ENCODE measurements around the gene TMX1.
"Not testable (repeated sequence)": the region's sequence is repeated elsewhere in the genome, so short reads cannot be mapped to it uniquely, and the experiment has no call there.

The TMX1 gene

DNA sequence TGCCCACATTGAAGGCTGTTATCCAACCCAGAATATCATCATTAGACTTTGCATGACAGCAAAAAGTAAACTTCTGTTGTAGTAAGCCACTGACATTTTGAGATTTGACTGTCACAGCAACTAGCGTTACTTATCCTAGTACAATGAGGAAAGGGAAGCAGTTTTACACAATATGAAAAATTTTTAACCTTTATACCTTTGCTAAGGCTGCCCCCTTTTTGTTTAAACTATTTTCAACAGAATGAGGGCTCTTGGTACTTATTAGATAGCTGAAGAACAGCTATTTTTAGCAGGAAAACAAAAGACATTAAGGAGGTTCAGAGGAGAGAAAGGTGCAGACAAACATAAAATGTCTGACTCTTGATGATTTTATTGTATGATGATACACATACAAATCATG lies 23.4 kb upstream of the TMX1 start:
- no peak overlapping the region for H4K8ac ChIP-seq (ENCODE audit: low read depth, low read length)
- H2BK12ac ChIP-seq (ENCODE audit: low read length): no peak overlapping the region
- no peak overlapping the region for H3K18ac ChIP-seq (ENCODE audit: low read length)
- H2AFZ ChIP-seq (ENCODE audit: low read length): no peak overlapping the region
- H3K4me1 ChIP-seq (ENCODE audit: control insufficient read depth in 2 of 2, insufficient read depth in 1 of 2, low read depth in 1 of 2, low read length in 2 of 2): no peaks in the 10 kb centered on the region
- no peak overlapping the region for H3K27ac ChIP-seq (replicated peaks; ENCODE audit: low read length)
- H3K9me3 ChIP-seq (replicated peaks in 1 of 2; ENCODE audit: control insufficient read depth in 2 of 2, insufficient read depth in 1 of 2, low read depth in 1 of 2, low read length in 2 of 2): no peaks in the 10 kb centered on the region
- no peak overlapping the region for H3K4me2 ChIP-seq (ENCODE audit: insufficient read depth, low read length, poor library complexity, severe bottlenecking)
- H2AK5ac ChIP-seq (ENCODE audit: low read depth, low read length): no peak overlapping the region
- no peak overlapping the region for H2BK120ac ChIP-seq (ENCODE audit: low read depth, low read length)
- no peak overlapping the region for H3K23ac ChIP-seq (ENCODE audit: low read depth, low read length, poor library complexity)
- H3K36me3 ChIP-seq (replicated peaks in 1 of 2; ENCODE audit: control insufficient read depth in 2 of 2, insufficient read depth in 2 of 2, low read length in 2 of 2): no peaks in the 10 kb centered on the region
- no peak for DNase-seq (ENCODE audit: low spot score)
- no peak overlapping the region for H2BK5ac ChIP-seq (ENCODE audit: low read length)
- H3K4me3 ChIP-seq (ENCODE audit: low read length in 2 of 2): no peak overlapping the region
- no peak overlapping the region for H4K91ac ChIP-seq (ENCODE audit: low read depth, low read length, poor library complexity)
- H3K79me1 ChIP-seq (ENCODE audit: low read depth, low read length): no peaks in the 10 kb centered on the region
- no peak overlapping the region for H3K14ac ChIP-seq (ENCODE audit: low read length)
- no peak overlapping the region for H2BK15ac ChIP-seq (ENCODE audit: low read length)
- H3K9ac ChIP-seq (ENCODE audit: low read depth, low read length, poor library complexity): no peak overlapping the region
- H3K4ac ChIP-seq (ENCODE audit: low read length): no peak overlapping the region
- no peaks in the 10 kb centered on the region for H3K27me3 ChIP-seq (ENCODE audit: control insufficient read depth in 3 of 3, insufficient read depth in 3 of 3, low read depth in 1 of 3, low read length in 3 of 3)
- WGBS, 2 donors (ENCODE audit: extremely low coverage in 2 of 2, insufficient read length in 2 of 2, insufficient replicate concordance in 1 of 2): no CpG with 5 or more reads among the region's 1 CpG

DNA sequence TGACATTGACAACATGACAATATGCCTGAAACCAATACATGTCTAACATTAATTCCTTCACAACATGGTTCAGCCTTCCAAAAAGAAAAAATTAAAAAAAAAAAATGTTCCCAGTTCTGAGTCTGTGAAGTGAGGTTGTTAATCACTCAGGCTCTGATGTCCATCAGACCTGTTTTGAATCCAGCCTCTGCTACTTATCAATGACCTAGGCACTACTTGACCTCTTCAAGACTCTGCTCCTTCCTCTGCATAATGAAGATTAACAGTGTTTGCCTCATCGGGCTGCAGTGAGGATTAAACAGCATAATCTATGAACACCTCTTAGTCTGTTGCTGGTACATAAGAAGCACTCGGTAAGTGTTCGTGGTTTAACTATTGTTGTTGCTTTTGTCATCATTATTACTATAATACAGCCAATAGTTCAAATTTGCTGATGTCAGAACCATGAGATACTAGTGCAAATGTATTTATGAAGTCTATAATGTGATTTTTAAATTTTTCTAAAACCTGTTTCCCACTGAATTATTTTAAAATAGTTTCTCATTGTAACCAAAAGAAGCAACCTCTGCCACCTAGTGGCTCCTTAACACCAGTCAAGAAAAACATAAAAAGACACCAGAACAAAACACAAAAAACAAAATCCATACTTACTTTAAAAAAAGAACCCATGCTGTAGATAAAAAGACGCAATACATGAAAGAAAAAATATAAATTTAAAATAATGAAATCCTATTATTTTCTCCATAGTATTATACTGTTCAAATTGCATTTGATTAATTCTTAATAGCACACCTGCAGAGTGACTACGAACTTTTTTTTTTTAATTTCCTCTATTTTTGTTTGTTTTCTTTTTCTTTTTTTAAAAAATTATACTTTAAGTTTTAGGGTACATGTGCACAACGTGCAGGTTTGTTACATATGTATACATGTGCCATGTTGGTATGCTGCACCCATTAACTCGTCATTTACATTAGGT lies 20.3 kb upstream of the TMX1 start:
- H3K4me2 ChIP-seq (ENCODE audit: insufficient read depth, low read length, poor library complexity, severe bottlenecking): no peak overlapping the region
- H2BK12ac ChIP-seq (ENCODE audit: low read length): no peak overlapping the region
- DNase-seq (ENCODE audit: low spot score): no peak
- no peaks in the 10 kb centered on the region for H3K36me3 ChIP-seq (replicated peaks in 1 of 2; ENCODE audit: control insufficient read depth in 2 of 2, insufficient read depth in 2 of 2, low read length in 2 of 2)
- no peak overlapping the region for H3K27ac ChIP-seq (replicated peaks; ENCODE audit: low read length)
- no peaks in the 10 kb centered on the region for H3K27me3 ChIP-seq (ENCODE audit: control insufficient read depth in 3 of 3, insufficient read depth in 3 of 3, low read depth in 1 of 3, low read length in 3 of 3)
- no peak overlapping the region for H2AFZ ChIP-seq (ENCODE audit: low read length)
- H3K23ac ChIP-seq (ENCODE audit: low read depth, low read length, poor library complexity): no peak overlapping the region
- no peak overlapping the region for H4K8ac ChIP-seq (ENCODE audit: low read depth, low read length)
- H3K14ac ChIP-seq (ENCODE audit: low read length): no peak overlapping the region
- no peak overlapping the region for H2BK5ac ChIP-seq (ENCODE audit: low read length)
- H2BK15ac ChIP-seq (ENCODE audit: low read length): no peak overlapping the region
- H4K91ac ChIP-seq (ENCODE audit: low read depth, low read length, poor library complexity): no peak overlapping the region
- H3K9ac ChIP-seq (ENCODE audit: low read depth, low read length, poor library complexity): no peak overlapping the region
- WGBS, 2 donors (ENCODE audit: extremely low coverage in 2 of 2, insufficient read length in 2 of 2, insufficient replicate concordance in 1 of 2): no CpG with 5 or more reads among the region's 7 CpGs
- H2BK120ac ChIP-seq (ENCODE audit: low read depth, low read length): no peak overlapping the region
- no peak overlapping the region for H2AK5ac ChIP-seq (ENCODE audit: low read depth, low read length)
- H3K4ac ChIP-seq (ENCODE audit: low read length): no peak overlapping the region
- no peak overlapping the region for H3K4me3 ChIP-seq (ENCODE audit: low read length in 2 of 2)
- H3K79me1 ChIP-seq (ENCODE audit: low read depth, low read length): no peaks in the 10 kb centered on the region
- H3K18ac ChIP-seq (ENCODE audit: low read length): no peak overlapping the region
- no peaks in the 10 kb centered on the region for H3K4me1 ChIP-seq (ENCODE audit: control insufficient read depth in 2 of 2, insufficient read depth in 1 of 2, low read depth in 1 of 2, low read length in 2 of 2)
- H3K9me3 ChIP-seq (replicated peaks in 1 of 2; ENCODE audit: control insufficient read depth in 2 of 2, insufficient read depth in 1 of 2, low read depth in 1 of 2, low read length in 2 of 2): peaks cover 0 to 5% of the 10 kb centered on the region in 2 donors

- H4K8ac ChIP-seq (ENCODE audit: low read depth, low read length); H2BK5ac ChIP-seq (ENCODE audit: low read length); H3K27me3 ChIP-seq (ENCODE audit: control insufficient read depth in 3 of 3, insufficient read depth in 3 of 3, low read depth in 1 of 3, low read length in 3 of 3); H2BK12ac ChIP-seq (ENCODE audit: low read length); H3K27ac ChIP-seq (replicated peaks; ENCODE audit: low read length); H3K4ac ChIP-seq (ENCODE audit: low read length); H3K4me3 ChIP-seq (ENCODE audit: low read length in 2 of 2); H3K4me2 ChIP-seq (ENCODE audit: insufficient read depth, low read length, poor library complexity, severe bottlenecking); H4K91ac ChIP-seq (ENCODE audit: low read depth, low read length, poor library complexity); H3K36me3 ChIP-seq (replicated peaks in 1 of 2; ENCODE audit: control insufficient read depth in 2 of 2, insufficient read depth in 2 of 2, low read length in 2 of 2); DNase-seq (ENCODE audit: low spot score); H3K14ac ChIP-seq (ENCODE audit: low read length); H2BK120ac ChIP-seq (ENCODE audit: low read depth, low read length); H3K9me3 ChIP-seq (replicated peaks in 1 of 2; ENCODE audit: control insufficient read depth in 2 of 2, insufficient read depth in 1 of 2, low read depth in 1 of 2, low read length in 2 of 2); H3K23ac ChIP-seq (ENCODE audit: low read depth, low read length, poor library complexity); H2AFZ ChIP-seq (ENCODE audit: low read length); H3K79me1 ChIP-seq (ENCODE audit: low read depth, low read length); H2AK5ac ChIP-seq (ENCODE audit: low read depth, low read length); H3K4me1 ChIP-seq (ENCODE audit: control insufficient read depth in 2 of 2, insufficient read depth in 1 of 2, low read depth in 1 of 2, low read length in 2 of 2); H3K9ac ChIP-seq (ENCODE audit: low read depth, low read length, poor library complexity); H2BK15ac ChIP-seq (ENCODE audit: low read length); H3K18ac ChIP-seq (ENCODE audit: low read length): not testable (repeated sequence)
- no CpG with 5 or more reads among the region's 1 CpG for WGBS, 2 donors (ENCODE audit: extremely low coverage in 2 of 2, insufficient read length in 2 of 2, insufficient replicate concordance in 1 of 2)
Measured at GRCh38 chr14:51223463-51223862, 16.6 kb upstream of the TMX1 start.

DNA sequence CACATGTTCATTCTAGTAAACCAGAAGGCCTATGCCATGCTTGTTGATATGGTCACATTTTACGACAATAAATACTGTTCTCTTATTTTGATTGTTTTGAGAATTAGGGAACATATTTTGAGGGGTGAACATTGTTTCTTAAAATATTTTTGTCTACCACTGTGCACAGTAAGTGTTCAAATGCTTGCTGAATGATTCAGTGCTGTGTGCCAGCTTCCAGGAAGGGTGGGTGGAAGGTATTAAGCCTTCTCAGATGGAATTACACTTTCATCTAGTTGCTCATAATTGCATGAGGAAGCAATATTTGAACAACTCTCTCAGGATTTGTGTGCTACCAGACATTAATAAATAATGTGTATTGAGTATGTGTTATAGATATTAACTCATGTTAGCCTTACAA lies 15.5 kb upstream of the TMX1 start:
- Histone ChIP-seq H2BK12ac (ENCODE audit: low read length) (no peak overlapping the region), H2BK120ac (ENCODE audit: low read depth, low read length) (no peak overlapping the region), H4K91ac (ENCODE audit: low read depth, low read length, poor library complexity) (no peak overlapping the region), H2BK15ac (ENCODE audit: low read length) (no peak overlapping the region), H3K4ac (ENCODE audit: low read length) (no peak overlapping the region), H3K79me1 (ENCODE audit: low read depth, low read length) (no peaks in the 10 kb centered on the region), H2AK5ac (ENCODE audit: low read depth, low read length) (no peak overlapping the region), H3K4me3 (ENCODE audit: low read length in 2 of 2) (no peak overlapping the region), H3K27ac (replicated peaks; ENCODE audit: low read length) (no peak overlapping the region), H3K27me3 (ENCODE audit: control insufficient read depth in 3 of 3, insufficient read depth in 3 of 3, low read depth in 1 of 3, low read length in 3 of 3) (no peaks in the 10 kb centered on the region), H3K9ac (ENCODE audit: low read depth, low read length, poor library complexity) (no peak overlapping the region), H3K4me2 (ENCODE audit: insufficient read depth, low read length, poor library complexity, severe bottlenecking) (no peak overlapping the region), H3K23ac (ENCODE audit: low read depth, low read length, poor library complexity) (no peak overlapping the region), H3K14ac (ENCODE audit: low read length) (no peak overlapping the region), H3K4me1 (ENCODE audit: control insufficient read depth in 2 of 2, insufficient read depth in 1 of 2, low read depth in 1 of 2, low read length in 2 of 2) (no peaks in the 10 kb centered on the region), H3K18ac (ENCODE audit: low read length) (no peak overlapping the region), H3K9me3 (replicated peaks in 1 of 2; ENCODE audit: control insufficient read depth in 2 of 2, insufficient read depth in 1 of 2, low read depth in 1 of 2, low read length in 2 of 2) (peaks cover 0 to 5% of the 10 kb centered on the region in 2 donors), H2BK5ac (ENCODE audit: low read length) (no peak overlapping the region), H3K36me3 (replicated peaks in 1 of 2; ENCODE audit: control insufficient read depth in 2 of 2, insufficient read depth in 2 of 2, low read length in 2 of 2) (no peaks in the 10 kb centered on the region), H4K8ac (ENCODE audit: low read depth, low read length) (no peak overlapping the region), H2AFZ (ENCODE audit: low read length) (no peak overlapping the region)
- DNase-seq (ENCODE audit: low spot score): no peak
- no CpG with 5 or more reads among the region's 1 CpG for WGBS, 2 donors (ENCODE audit: extremely low coverage in 2 of 2, insufficient read length in 2 of 2, insufficient replicate concordance in 1 of 2)

All from neuronal stem cell (in vitro differentiated cells).